ENCODE measurements around the gene VPREB3. TPM values are rescaled to one million over a fixed set of nuclear protein-coding genes. Genes with fewer than 3 reads are reported as not detected.

The VPREB3 gene
- total RNA-seq, 1 donor from 2014 or later = not detected

- H3K4me3 ChIP-seq = peak within 1 kb of the TSS; percentile 37
- no peaks in the 10 kb centered on the region for H3K9me3 ChIP-seq
- no peak within 1 kb of the TSS for H3K27ac ChIP-seq
- H3K4me1 ChIP-seq = peaks cover 26% of the 10 kb centered on the region
- no peak for TF ChIP-seq CTCF (IDR thresholded peaks at IDR 0.05)
- H3K27me3 ChIP-seq (ENCODE audit: low read depth) = no peaks in the 10 kb centered on the region
- intact Hi-C loops (cut with DNase I) = no loop called here
- ATAC-seq = no peak
- no peak for DNase-seq
- no peaks in the 10 kb centered on the region for H3K36me3 ChIP-seq
Measured at GRCh38 chr22:23762842-23763578, 8.8 kb upstream of the VPREB3 start, which contains the start of gene C22orf15. C22orf15 (plus strand) TSS chr22:23762990; CDS start chr22:23763307, 317 bp downstream.

- Histone ChIP-seq H3K4me1 (peaks cover 21% of the 10 kb centered on the region), H3K36me3 (no peaks in the 10 kb centered on the region), H3K27me3 (ENCODE audit: low read depth) (no peaks in the 10 kb centered on the region), H3K4me3 (no peak overlapping the region), H3K9me3 (no peaks in the 10 kb centered on the region), H3K27ac (no peak overlapping the region)
- ATAC-seq (no peak), DNase-seq (no peak)
- no peak for TF ChIP-seq CTCF (IDR thresholded peaks at IDR 0.05)
- intact Hi-C loops (cut with DNase I) = no loop called here
Measured at GRCh38 chr22:23760056-23760455, 5.8 kb upstream of the VPREB3 start.

- intact Hi-C loops (cut with DNase I) = no loop called here
- Histone ChIP-seq H3K27me3 (ENCODE audit: low read depth) (no peaks in the 10 kb centered on the region), H3K9me3 (no peaks in the 10 kb centered on the region), H3K4me3 (no peak overlapping the region), H3K27ac (no peak overlapping the region), H3K4me1 (peaks cover 20% of the 10 kb centered on the region), H3K36me3 (no peaks in the 10 kb centered on the region)
- no peak for DNase-seq
- TF ChIP-seq CTCF (IDR thresholded peaks at IDR 0.05) = no peak
- ATAC-seq = no peak
Measured at GRCh38 chr22:23759566-23759965, 5.3 kb upstream of the VPREB3 start.

GRCh38 chr22:23756891-23757290 is 2.7 kb upstream of the VPREB3 start:
- ATAC-seq (no peak), DNase-seq (no peak)
- intact Hi-C loops (cut with DNase I) = no loop called here
- H3K36me3 ChIP-seq = no peaks in the 10 kb centered on the region
- H3K27ac ChIP-seq = no peak overlapping the region
- no peaks in the 10 kb centered on the region for H3K27me3 ChIP-seq (ENCODE audit: low read depth)
- no peak for TF ChIP-seq CTCF (IDR thresholded peaks at IDR 0.05)
- no peaks in the 10 kb centered on the region for H3K9me3 ChIP-seq
- no peak overlapping the region for H3K4me3 ChIP-seq
- H3K4me1 ChIP-seq = no peaks in the 10 kb centered on the region

GRCh38 chr22:23755711-23756110 is 1.5 kb upstream of the VPREB3 start:
- Histone ChIP-seq H3K27me3 (ENCODE audit: low read depth) (no peaks in the 10 kb centered on the region), H3K27ac (no peak overlapping the region), H3K36me3 (no peaks in the 10 kb centered on the region), H3K4me1 (peaks cover 6% of the 10 kb centered on the region), H3K9me3 (no peaks in the 10 kb centered on the region), H3K4me3 (no peak overlapping the region)
- TF ChIP-seq CTCF (IDR thresholded peaks at IDR 0.05) = no peak
- ATAC-seq = no peak
- DNase-seq = no peak
- intact Hi-C loops (cut with DNase I) = no loop called here

All from lower lobe of right lung (tissue), 2 donors.